GM12864 (cell line): Measurements from ENCODE around the gene CDH12.
"Not testable (repeated sequence)": the region's sequence is repeated elsewhere in the genome, so short reads cannot be mapped to it uniquely, and the experiment has no call there.

Experiments
- DNase-seq: peaks from one replicate; pipeline ENCODE4 v3.0.0-alpha.2; 2011; ENCODE audit warnings: low read depth
- H3K4me3 ChIP-seq: 2 replicates; pipeline ENCODE4 v1.5.1; 2011; ENCODE audit warnings: mild to moderate bottlenecking, low read depth, low read length, control low read depth
- TF ChIP-seq, protein P1 (sequence below): IDR thresholded peaks from 2 replicates; pipeline ENCODE4 v1.5.1; 2011; ENCODE audit warnings: low read depth, mild to moderate bottlenecking, moderate library complexity, low read length, control low read depth, inconsistent platforms; ENCODE audit errors: missing control alignments

Gene CDH12

DNA sequence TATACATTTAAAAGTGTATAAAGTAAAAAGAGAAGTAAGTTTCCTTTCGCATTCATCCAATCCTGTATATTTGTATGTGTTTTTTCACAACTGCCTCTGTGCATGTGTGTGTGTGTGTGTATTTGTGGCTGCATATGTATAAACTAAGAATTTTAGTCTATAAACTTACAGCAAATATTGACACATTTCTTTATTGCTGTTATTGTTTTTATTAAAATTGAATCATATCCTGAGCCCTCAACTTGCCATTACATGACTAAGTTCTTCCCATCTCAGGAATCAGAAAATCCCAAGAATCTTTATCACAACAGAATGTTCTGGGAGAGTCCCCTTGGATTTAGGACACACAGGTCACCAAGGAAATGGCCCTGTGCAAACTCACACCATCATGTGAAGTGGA, 712.7 kb downstream of the CDH12 start:
- not testable (repeated sequence) for H3K4me3 ChIP-seq, DNase-seq

DNA sequence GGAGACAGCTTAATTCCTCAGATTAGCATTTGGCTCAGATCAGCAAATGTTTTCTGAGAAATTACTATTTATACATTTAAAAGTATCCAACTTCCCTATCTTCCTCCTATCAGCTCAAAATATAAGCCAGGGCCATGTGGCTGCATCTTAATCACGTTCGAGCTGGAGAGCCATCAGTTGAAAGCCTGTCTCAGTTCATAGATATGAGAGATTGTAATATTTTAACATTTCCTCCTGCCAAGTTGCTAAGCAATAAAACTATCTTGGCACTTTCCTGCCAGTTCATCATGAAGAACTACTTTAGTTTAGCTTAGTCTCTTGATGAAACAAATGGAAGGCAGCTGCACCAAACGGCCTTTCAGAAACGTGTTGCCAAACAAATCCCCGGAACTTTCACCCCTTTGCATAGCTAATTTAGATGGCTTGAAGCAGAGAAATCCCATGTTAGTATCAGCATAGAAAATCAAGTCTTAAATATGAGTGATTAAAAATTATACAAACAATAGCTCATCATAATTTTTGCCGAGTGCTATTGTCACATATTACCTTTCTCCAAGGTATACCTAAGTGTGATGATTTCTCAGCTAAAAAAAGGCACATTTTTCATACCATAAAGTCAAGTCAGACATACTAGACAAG, 713.4 kb downstream of the CDH12 start:
- not testable (repeated sequence) for H3K4me3 ChIP-seq, DNase-seq

DNA sequence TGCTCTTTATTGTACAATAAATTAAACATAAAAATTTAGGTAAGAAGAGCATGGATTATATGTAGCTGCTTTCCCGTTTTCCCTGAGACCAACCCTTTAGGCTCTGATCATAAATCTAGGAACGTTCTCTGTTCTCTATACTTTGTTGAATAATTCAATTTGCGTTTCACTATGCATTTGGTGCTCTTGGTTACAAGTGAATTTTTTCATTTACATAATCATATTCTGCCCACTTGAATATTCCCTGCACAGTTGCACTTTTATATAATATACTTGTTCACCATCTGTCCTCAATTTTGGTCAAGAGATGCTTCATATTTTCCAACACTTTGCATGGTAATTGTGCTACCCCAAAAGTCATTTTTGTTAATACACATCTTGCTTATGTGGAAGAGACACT, 741.8 kb downstream of the CDH12 start:
- no peak overlapping the region for H3K4me3 ChIP-seq
- TF ChIP-seq, protein P1, sequence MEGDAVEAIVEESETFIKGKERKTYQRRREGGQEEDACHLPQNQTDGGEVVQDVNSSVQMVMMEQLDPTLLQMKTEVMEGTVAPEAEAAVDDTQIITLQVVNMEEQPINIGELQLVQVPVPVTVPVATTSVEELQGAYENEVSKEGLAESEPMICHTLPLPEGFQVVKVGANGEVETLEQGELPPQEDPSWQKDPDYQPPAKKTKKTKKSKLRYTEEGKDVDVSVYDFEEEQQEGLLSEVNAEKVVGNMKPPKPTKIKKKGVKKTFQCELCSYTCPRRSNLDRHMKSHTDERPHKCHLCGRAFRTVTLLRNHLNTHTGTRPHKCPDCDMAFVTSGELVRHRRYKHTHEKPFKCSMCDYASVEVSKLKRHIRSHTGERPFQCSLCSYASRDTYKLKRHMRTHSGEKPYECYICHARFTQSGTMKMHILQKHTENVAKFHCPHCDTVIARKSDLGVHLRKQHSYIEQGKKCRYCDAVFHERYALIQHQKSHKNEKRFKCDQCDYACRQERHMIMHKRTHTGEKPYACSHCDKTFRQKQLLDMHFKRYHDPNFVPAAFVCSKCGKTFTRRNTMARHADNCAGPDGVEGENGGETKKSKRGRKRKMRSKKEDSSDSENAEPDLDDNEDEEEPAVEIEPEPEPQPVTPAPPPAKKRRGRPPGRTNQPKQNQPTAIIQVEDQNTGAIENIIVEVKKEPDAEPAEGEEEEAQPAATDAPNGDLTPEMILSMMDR, result no peak

DNA sequence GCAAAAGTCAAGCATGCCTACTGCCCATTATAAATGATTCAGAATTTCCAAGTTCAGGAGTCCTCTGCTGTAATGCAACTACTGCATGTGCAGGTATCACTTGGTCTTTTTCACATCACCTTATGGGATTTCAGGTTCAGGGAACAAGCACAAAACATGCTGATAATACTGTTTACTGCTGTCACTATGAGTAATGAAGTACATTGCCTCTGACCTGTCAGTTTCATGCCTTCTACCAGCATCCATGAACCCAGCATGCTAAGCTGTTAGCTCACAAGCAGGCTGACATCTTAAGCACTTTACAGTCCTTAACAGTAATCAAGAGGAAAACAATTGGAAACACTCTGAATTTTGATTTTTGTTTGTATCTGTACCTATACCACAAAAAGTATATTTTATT, 743.8 kb downstream of the CDH12 start:
- no peak overlapping the region for H3K4me3 ChIP-seq
- TF ChIP-seq, protein P1, result no peak
- DNase-seq, result no peak

More for the DNA sequence above, 741.8 kb downstream of the CDH12 start:
- no peak for DNase-seq

DNA sequence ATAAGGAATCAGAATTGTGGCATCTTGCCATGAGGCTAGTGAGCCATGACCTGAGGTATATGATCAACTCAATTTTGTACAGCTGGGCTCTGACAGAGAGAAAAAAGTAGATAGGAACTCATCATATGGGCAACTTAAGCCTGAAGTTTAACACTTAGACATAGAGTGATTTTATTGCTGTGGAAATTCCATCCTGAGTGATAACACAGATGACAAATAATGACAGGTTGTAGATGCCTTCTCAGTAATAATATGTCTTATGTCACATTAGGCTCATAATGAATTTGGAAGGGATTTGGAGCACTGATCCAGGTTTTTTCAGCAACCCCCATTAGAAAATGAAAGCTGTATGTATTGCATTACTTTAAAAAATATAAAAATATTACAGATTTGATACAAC, 744.6 kb downstream of the CDH12 start:
- DNase-seq, result no peak
- no peak overlapping the region for H3K4me3 ChIP-seq
- TF ChIP-seq, protein P1, result no peak

DNA sequence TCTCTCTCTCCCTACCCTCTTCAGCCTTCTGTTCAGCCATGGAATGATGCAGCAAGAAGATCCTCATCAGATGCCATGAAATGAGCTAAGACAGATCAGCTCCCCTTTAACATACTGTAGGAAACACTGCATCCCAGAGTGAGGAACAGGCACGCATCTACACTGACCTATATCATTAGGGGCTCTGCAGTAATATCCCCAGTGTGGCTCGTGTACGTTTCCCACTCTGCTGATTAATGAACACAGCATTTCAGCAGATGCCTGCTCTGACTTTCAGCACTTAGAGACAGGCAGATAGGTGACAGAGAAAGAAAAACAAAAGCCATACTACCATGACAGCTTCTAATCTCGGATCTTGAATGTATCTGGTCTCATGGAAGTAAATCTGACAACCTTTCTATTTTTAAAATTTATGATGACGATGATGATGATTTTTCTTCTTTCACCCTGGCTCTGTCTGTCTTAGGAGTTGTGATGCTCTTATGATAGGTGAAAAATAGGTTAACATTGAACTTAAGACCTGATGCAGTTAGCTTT, 750.3 kb downstream of the CDH12 start:
- no peak for DNase-seq
- TF ChIP-seq, protein P1, result no peak

DNA sequence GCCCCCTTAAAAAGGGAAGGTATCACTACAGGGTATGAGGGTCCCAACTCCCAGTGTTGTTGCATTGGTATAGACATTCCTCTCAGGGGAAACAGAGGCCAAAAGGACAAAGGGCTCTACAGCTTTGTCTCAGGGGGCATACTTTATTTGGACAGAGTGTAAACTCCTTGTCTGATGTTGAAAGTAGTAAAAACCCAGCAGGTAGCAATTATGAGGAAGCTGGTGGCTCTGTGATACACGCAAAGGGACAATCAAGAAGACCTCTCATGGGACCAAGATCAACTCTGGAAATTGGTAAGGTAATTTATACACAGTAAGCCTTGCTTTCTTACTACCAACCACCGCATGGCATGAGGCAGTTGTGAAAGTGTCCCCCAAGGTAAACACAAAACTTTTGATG, 764.6 kb downstream of the CDH12 start:
- DNase-seq, result no peak
- H3K4me3 ChIP-seq, result no peak overlapping the region
- TF ChIP-seq, protein P1, result no peak

More for the DNA sequence above, 750.3 kb downstream of the CDH12 start:
- no peak overlapping the region for H3K4me3 ChIP-seq

DNA sequence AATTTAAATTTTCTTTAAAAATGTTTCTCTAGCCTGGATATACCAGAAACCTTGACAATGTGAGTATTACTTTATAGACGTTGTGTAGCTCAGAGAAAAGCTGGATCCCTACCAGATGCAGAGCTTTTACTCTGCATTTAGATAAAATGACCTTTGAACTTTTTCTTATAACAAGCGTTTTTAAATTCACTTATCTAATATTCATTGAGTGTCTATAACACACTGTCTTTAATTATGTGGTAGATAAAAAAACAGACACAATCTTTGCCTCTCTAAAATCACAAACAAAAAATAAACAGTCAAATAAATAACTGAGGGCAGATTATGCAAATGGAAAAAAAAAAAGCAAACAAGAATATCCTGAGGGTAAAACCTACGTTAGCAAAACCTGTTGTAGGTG, 773.6 kb downstream of the CDH12 start:
- TF ChIP-seq, protein P1, result no peak
- no peak overlapping the region for H3K4me3 ChIP-seq
- DNase-seq, result no peak
